ENCODE data around the gene OSBPL7. TPM values are rescaled to one million over a fixed set of nuclear protein-coding genes. Genes with fewer than 3 reads are reported as not detected.

Gene OSBPL7
- total and polyA plus RNA-seq, 2 of the 13 experiments (the other 11 are each of a cell fraction or from before 2014, with no cell fraction given) = 4.7 to 6.6 TPM

GRCh38 chr17:47785538-47786123 lies 36.0 kb downstream of the OSBPL7 start (continued):
- TF ChIP-seq NPAS2 (CRISPR knock-in tag; IDR thresholded peaks at IDR 0.05; ENCODE audit: borderline replicate concordance) (no peak), TCF12 (IDR thresholded peaks at IDR 0.05) (no peak), TCF12 (CRISPR knock-in tag; IDR thresholded peaks at IDR 0.05) (no peak), PHF8 (CRISPR knock-in tag; IDR thresholded peaks at IDR 0.05) (no peak), MBNL3 (CRISPR knock-in tag; conservative IDR thresholded peaks at IDR 0.05) (no peak), NR2C2 (CRISPR knock-in tag; IDR thresholded peaks at IDR 0.05; ENCODE audit: borderline replicate concordance) (no peak), ZBTB44 (CRISPR knock-in tag; IDR thresholded peaks at IDR 0.05) (peak; percentile 93; the same call in 1 of the 2 replicates), ZNF326 (CRISPR knock-in tag; IDR thresholded peaks at IDR 0.05; ENCODE audit: borderline replicate concordance) (no peak), CCDC6 (CRISPR knock-in tag; IDR thresholded peaks at IDR 0.05) (no peak), KDM6A (CRISPR knock-in tag; IDR thresholded peaks at IDR 0.05; ENCODE audit: low read depth) (no peak), KLF9 (CRISPR knock-in tag; IDR thresholded peaks at IDR 0.05; ENCODE audit: low read depth) (no peak), NFYC (CRISPR knock-in tag; IDR thresholded peaks at IDR 0.05) (no peak), CBX5 (CRISPR knock-in tag; IDR thresholded peaks at IDR 0.05; ENCODE audit: borderline replicate concordance) (0 out of 2 replicates have a peak, but pooled peaks have one; percentile 37), ZNF276 (CRISPR knock-in tag; IDR thresholded peaks at IDR 0.05; ENCODE audit: low read depth) (no peak), RARG (CRISPR knock-in tag; IDR thresholded peaks at IDR 0.05; ENCODE audit: low read depth) (no peak), ZNF101 (CRISPR knock-in tag; IDR thresholded peaks at IDR 0.05; ENCODE audit: borderline replicate concordance, low read depth) (no peak), ESRRA (CRISPR knock-in tag; IDR thresholded peaks at IDR 0.05; ENCODE audit: low read depth) (no peak), ZNF83 (CRISPR knock-in tag; IDR thresholded peaks at IDR 0.05; ENCODE audit: borderline replicate concordance) (no peak), ZBTB42 (CRISPR knock-in tag; IDR thresholded peaks at IDR 0.05) (no peak), NFRKB (IDR thresholded peaks at IDR 0.05) (no peak), SMYD3 (CRISPR knock-in tag; IDR thresholded peaks at IDR 0.05) (no peak), ZNF678 (CRISPR knock-in tag; IDR thresholded peaks at IDR 0.05) (no peak), ADNP (CRISPR knock-in tag; IDR thresholded peaks at IDR 0.05) (no peak), SAFB2 (CRISPR knock-in tag; IDR thresholded peaks at IDR 0.05; ENCODE audit: borderline replicate concordance, low read depth) (no peak), HMGXB4 (CRISPR knock-in tag; IDR thresholded peaks at IDR 0.05; ENCODE audit: borderline replicate concordance in 1 of 2, low read depth in 1 of 2) (no peak), SATB2 (CRISPR knock-in tag; IDR thresholded peaks at IDR 0.05) (peak; percentile 76; the same call in 1 of the 2 replicates), SRY (CRISPR knock-in tag; IDR thresholded peaks at IDR 0.05) (peak; percentile 83; the same call in 1 of the 2 replicates), TEAD2 (CRISPR knock-in tag; IDR thresholded peaks at IDR 0.05) (peak; percentile 62; the same call in 1 of the 2 replicates)

Data from HepG2 (cell line).